Cerebellar nuclear complex (tissue), 1 donor: ENCODE measurements around the gene ORAI2.
A peak's percentile ranks its signal among the peaks of the same experiment; 100 is the strongest.
"Not testable (repeated sequence)": the region's sequence is repeated elsewhere in the genome, so short reads cannot be mapped to it uniquely, and the experiment has no call there.

Experiments
- DNase-seq, 2 experiments: peaks; one replicate each; lab custom pipeline; 2025; lab: John Stamatoyannopoulos, UW

Gene ORAI2

GRCh38 chr7:102446387-102447156, 13.2 kb downstream of the ORAI2 start:
- no peak for DNase-seq

GRCh38 chr7:102447311-102447710, 13.9 kb downstream of the ORAI2 start:
- no peak for DNase-seq

GRCh38 chr7:102449136-102449535, 15.8 kb downstream of the ORAI2 start:
- no peak for DNase-seq

- DNase-seq, result peak; percentile 47 to 69
Observed at GRCh38 chr7:102450242-102450641, 16.9 kb downstream of the ORAI2 start.

- DNase-seq, result no peak
Observed at GRCh38 chr7:102451371-102452054, 18.1 kb downstream of the ORAI2 start.

- DNase-seq, result no peak
Observed at GRCh38 chr7:102452451-102452850, 19.1 kb downstream of the ORAI2 start.

- peak; percentile 26 to 59 for DNase-seq
Observed at GRCh38 chr7:102453319-102453718, 19.9 kb downstream of the ORAI2 start.

GRCh38 chr7:102454468-102454867, 21.1 kb downstream of the ORAI2 start:
- DNase-seq, result peak in 1 of 2 experiments; percentile 10

- not testable (repeated sequence) for DNase-seq
Observed at GRCh38 chr7:102454932-102455331, 21.6 kb downstream of the ORAI2 start.

GRCh38 chr7:102455596-102455995, 22.2 kb downstream of the ORAI2 start:
- no peak for DNase-seq

- no peak for DNase-seq
Observed at GRCh38 chr7:102456327-102456726, 23.0 kb downstream of the ORAI2 start.

GRCh38 chr7:102457352-102457924, 24.1 kb downstream of the ORAI2 start:
- DNase-seq, result no peak

GRCh38 chr7:102459221-102459844, 26.0 kb downstream of the ORAI2 start:
- DNase-seq, result no peak

- no peak for DNase-seq
Observed at GRCh38 chr7:102460467-102460866, 27.1 kb downstream of the ORAI2 start.

GRCh38 chr7:102463841-102464576, 30.6 kb downstream of the ORAI2 start:
- DNase-seq, result no peak

- peak in 1 of 2 experiments; percentile 55 for DNase-seq
Observed at GRCh38 chr7:102464577-102465280, 31.4 kb downstream of the ORAI2 start, which contains the start of the genes ALKBH4 and LRWD1. Gene ALKBH4 (minus strand): TSS chr7:102464863. CDS start chr7:102464836, 27 bp downstream. Gene LRWD1 (plus strand): TSS chr7:102464984. CDS start chr7:102465081, 97 bp downstream.

GRCh38 chr7:102466097-102466496, 32.7 kb downstream of the ORAI2 start:
- DNase-seq, result no peak

GRCh38 chr7:102467581-102468477, 34.5 kb downstream of the ORAI2 start:
- DNase-seq, result no peak

- DNase-seq, result peak in 1 of 2 experiments; percentile 7
Observed at GRCh38 chr7:102468478-102469350, 35.3 kb downstream of the ORAI2 start.
